ENCODE measurements around the gene CYBB.
A peak's percentile ranks its signal among the peaks of the same experiment; 100 is the strongest.

Gene CYBB

GRCh38 chrX:37786624-37787422 lies 7.0 kb downstream of the CYBB start:
- DNase-seq = no peak

GRCh38 chrX:37787423-37787869 lies 7.6 kb downstream of the CYBB start:
- no peak for DNase-seq

- no peak for DNase-seq
These were observed 16.5 kb downstream of the CYBB start for GRCh38 chrX:37796310-37796709.

- DNase-seq = no peak
These were observed 16.9 kb downstream of the CYBB start for GRCh38 chrX:37796805-37797204.

GRCh38 chrX:37799936-37800335 lies 20.1 kb downstream of the CYBB start:
- DNase-seq = no peak

- no peak for DNase-seq
These were observed 20.9 kb downstream of the CYBB start for GRCh38 chrX:37800717-37801116.

GRCh38 chrX:37802028-37802427 lies 22.2 kb downstream of the CYBB start:
- no peak for DNase-seq

GRCh38 chrX:37803057-37803456 lies 23.2 kb downstream of the CYBB start:
- DNase-seq = no peak

- DNase-seq = no peak
These were observed 30.1 kb downstream of the CYBB start for GRCh38 chrX:37809970-37810369.

- DNase-seq = no peak
These were observed 32.3 kb downstream of the CYBB start for GRCh38 chrX:37812110-37812509.

- no peak for DNase-seq
These were observed 33.7 kb downstream of the CYBB start for GRCh38 chrX:37813570-37813969.

GRCh38 chrX:37815366-37815765 lies 35.5 kb downstream of the CYBB start:
- no peak for DNase-seq

GRCh38 chrX:37816766-37817165 lies 36.9 kb downstream of the CYBB start:
- DNase-seq = no peak

GRCh38 chrX:37817176-37817575 lies 37.3 kb downstream of the CYBB start:
- DNase-seq = no peak

- no peak for DNase-seq
These were observed 37.7 kb downstream of the CYBB start for GRCh38 chrX:37817579-37817978.

- no peak for DNase-seq
These were observed 38.2 kb downstream of the CYBB start for GRCh38 chrX:37818031-37818430.

GRCh38 chrX:37820646-37821045 lies 40.8 kb downstream of the CYBB start:
- no peak for DNase-seq

- DNase-seq = no peak
These were observed 44.8 kb downstream of the CYBB start for GRCh38 chrX:37824491-37825214.

- DNase-seq = peak; percentile 4
These were observed 45.5 kb downstream of the CYBB start for GRCh38 chrX:37825215-37825842.

GRCh38 chrX:37829721-37830120 lies 49.9 kb downstream of the CYBB start:
- DNase-seq = no peak

- no peak for DNase-seq
These were observed 50.5 kb downstream of the CYBB start for GRCh38 chrX:37830371-37830770.

- no peak for DNase-seq
These were observed 55.1 kb downstream of the CYBB start for GRCh38 chrX:37834937-37835336.

GRCh38 chrX:37840931-37841330 lies 61.1 kb downstream of the CYBB start:
- no peak for DNase-seq

- DNase-seq = no peak
These were observed 64.8 kb downstream of the CYBB start for GRCh38 chrX:37844622-37845021.

All from NCI-H2029 treated with DMSO at 0.1 percent for 48 hours (cell line).